WERI-Rb-1 (cell line): Measurements from ENCODE around the gene WDR27.
"Not testable (repeated sequence)": the region's sequence is repeated elsewhere in the genome, so short reads cannot be mapped to it uniquely, and the experiment has no call there.

Experiments
- DNase-seq: peaks from one replicate; pipeline ENCODE4 v3.0.0-alpha.2; 2020
- H3K27ac ChIP-seq: fragments of 250-450 bp; sonication (Bioruptor Pico); 2 replicates; pipeline ENCODE4 v1.5.1; 2020; ENCODE audit warnings: mild to moderate bottlenecking, moderate library complexity
- H3K27me3 ChIP-seq: fragments of 250-450 bp; sonication (Bioruptor Pico); 2 replicates; pipeline ENCODE4 v1.5.1; 2021; ENCODE audit warnings: mild to moderate bottlenecking, low read depth, moderate library complexity; ENCODE audit not compliant: insufficient read depth, severe bottlenecking
- H3K36me3 ChIP-seq: fragments of 250-450 bp; sonication (Bioruptor Pico); 2 replicates; pipeline ENCODE4 v1.5.1; 2020; ENCODE audit warnings: mild to moderate bottlenecking, moderate library complexity
- H3K4me3 ChIP-seq: 2 replicates; pipeline ENCODE4 v1.5.1; 2011; ENCODE audit warnings: low read depth, mild to moderate bottlenecking, control low read depth, low read length
- H3K9me3 ChIP-seq: fragments of 250-450 bp; sonication (Bioruptor Pico); 2 replicates; pipeline ENCODE4 v1.5.1; 2021; ENCODE audit warnings: mild to moderate bottlenecking, moderate library complexity; ENCODE audit not compliant: severe bottlenecking
- TF ChIP-seq, protein P1 (sequence below): IDR thresholded peaks from 2 replicates; pipeline ENCODE4 v1.5.1; 2011; ENCODE audit warnings: low read depth, mild to moderate bottlenecking, control low read depth, inconsistent platforms, low read length

Gene WDR27

DNA sequence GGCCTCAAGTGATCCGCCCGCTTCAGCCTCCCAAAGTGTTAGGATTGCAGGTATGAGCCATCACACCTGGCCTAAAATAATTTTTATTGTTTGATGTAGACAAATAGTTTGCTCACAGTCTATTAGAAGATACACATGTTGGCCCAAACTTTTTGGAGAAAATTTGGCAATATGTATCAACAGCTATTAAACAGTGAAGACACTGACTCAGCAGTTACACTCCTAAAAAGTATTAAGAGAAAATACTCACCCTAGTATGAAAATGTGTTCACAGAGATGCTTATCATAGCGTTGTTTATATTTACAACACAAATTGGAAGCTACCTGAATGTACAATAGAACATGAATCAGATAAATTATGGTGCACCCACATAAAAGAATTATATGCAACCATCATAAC lies 173.1 kb downstream of the WDR27 start:
- Histone ChIP-seq H3K9me3 (no peaks in the 10 kb centered on the region), H3K36me3 (no peaks in the 10 kb centered on the region), H3K27me3 (no peaks in the 10 kb centered on the region), H3K27ac (no peak overlapping the region), H3K4me3 (no peak overlapping the region)
- DNase-seq, result no peak
- TF ChIP-seq, protein P1, sequence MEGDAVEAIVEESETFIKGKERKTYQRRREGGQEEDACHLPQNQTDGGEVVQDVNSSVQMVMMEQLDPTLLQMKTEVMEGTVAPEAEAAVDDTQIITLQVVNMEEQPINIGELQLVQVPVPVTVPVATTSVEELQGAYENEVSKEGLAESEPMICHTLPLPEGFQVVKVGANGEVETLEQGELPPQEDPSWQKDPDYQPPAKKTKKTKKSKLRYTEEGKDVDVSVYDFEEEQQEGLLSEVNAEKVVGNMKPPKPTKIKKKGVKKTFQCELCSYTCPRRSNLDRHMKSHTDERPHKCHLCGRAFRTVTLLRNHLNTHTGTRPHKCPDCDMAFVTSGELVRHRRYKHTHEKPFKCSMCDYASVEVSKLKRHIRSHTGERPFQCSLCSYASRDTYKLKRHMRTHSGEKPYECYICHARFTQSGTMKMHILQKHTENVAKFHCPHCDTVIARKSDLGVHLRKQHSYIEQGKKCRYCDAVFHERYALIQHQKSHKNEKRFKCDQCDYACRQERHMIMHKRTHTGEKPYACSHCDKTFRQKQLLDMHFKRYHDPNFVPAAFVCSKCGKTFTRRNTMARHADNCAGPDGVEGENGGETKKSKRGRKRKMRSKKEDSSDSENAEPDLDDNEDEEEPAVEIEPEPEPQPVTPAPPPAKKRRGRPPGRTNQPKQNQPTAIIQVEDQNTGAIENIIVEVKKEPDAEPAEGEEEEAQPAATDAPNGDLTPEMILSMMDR, result no peak

DNA sequence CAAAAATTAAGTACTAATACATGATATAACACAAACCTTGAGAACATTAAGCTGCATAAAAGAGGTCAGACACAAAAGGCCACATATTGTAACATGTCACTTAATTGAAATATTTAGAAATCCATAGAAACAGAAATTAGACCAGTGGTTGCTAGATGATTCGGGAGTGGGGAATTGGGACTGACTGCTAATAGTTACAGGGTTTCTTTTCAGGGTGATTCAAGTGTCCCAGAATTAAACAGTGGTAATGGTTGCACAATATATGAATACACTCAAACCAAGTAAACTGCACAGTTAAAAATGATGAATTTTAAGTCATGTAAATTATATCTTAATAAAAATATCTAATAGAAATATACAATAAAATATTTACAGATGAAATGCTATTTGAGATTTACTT lies 174.5 kb downstream of the WDR27 start:
- H3K36me3 ChIP-seq, result no peaks in the 10 kb centered on the region
- TF ChIP-seq, protein P1, result no peak
- H3K27ac ChIP-seq, result no peak overlapping the region

DNA sequence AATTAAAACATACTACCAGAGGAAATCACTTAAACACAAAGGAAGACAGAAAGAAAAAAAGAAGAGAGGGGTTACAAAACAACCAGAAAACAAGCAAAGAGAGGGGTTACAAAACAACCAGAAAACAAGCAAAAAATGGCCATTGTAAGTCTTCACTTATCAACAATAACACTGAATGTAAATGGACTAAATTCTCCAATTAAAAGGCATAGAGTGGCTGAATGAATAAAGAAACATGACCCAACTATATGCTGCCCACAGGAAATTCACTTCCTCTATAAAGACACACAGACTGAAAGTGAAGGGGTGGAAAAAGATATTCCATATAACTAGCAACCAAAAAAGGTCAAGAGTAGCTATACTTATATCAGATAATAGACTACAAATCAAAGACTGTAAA lies 180.0 kb downstream of the WDR27 start:
- Histone ChIP-seq H3K27me3 (no peaks in the 10 kb centered on the region), H3K9me3 (no peaks in the 10 kb centered on the region), H3K27ac (no peak overlapping the region), H3K36me3 (no peaks in the 10 kb centered on the region), H3K4me3 (no peak overlapping the region)
- TF ChIP-seq, protein P1, result no peak
- DNase-seq, result no peak

More for the DNA sequence above, 174.5 kb downstream of the WDR27 start:
- Histone ChIP-seq H3K4me3 (no peak overlapping the region), H3K27me3 (no peaks in the 10 kb centered on the region), H3K9me3 (no peaks in the 10 kb centered on the region)
- DNase-seq, result no peak

DNA sequence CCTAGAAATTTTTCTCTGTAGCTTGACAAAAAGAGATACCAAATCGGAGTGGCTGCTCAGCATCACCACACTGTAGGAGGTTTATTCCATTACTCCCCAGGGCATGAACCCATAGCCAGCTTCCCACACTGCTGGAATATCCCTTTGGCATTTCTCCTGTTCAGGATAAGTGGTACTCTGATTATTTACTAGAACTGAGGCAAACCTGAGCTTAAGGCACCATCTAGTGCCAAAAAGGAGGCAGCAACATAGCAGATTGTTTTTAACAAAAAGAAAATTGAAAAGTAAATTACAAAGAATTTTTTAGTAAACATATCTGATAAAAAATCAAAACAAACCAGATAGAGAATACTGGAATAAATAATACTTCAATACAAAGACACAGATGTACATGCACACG lies 181.7 kb downstream of the WDR27 start:
- Histone ChIP-seq H3K27ac (no peak overlapping the region), H3K27me3 (no peaks in the 10 kb centered on the region), H3K36me3 (no peaks in the 10 kb centered on the region), H3K9me3 (no peaks in the 10 kb centered on the region), H3K4me3 (no peak overlapping the region)
- TF ChIP-seq, protein P1, result no peak
- DNase-seq, result no peak

DNA sequence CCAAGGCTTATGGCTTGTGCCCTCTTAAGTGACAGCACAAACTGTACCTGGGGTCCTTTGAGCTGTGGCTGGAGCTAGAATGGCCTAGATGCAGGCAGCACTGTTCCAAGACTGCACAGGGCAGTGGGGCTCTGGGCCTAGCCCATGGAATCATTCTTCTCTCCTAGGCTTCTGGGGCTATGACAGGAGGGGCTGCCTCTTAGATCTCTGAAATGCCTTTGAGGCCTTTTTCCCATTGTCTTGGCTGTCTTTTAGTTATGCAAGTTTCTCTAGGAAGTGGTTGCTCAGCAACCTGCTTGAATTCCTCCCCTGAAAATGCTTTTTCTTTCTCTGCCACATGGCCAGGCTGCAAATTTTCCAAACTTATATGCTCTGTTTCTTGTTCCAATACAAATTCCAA lies 183.4 kb downstream of the WDR27 start:
- no peak overlapping the region for H3K27ac ChIP-seq
- no peaks in the 10 kb centered on the region for H3K36me3 ChIP-seq
- H3K9me3 ChIP-seq, result no peaks in the 10 kb centered on the region
- no peak overlapping the region for H3K4me3 ChIP-seq
- DNase-seq, result no peak
- no peaks in the 10 kb centered on the region for H3K27me3 ChIP-seq
- TF ChIP-seq, protein P1, result no peak

DNA sequence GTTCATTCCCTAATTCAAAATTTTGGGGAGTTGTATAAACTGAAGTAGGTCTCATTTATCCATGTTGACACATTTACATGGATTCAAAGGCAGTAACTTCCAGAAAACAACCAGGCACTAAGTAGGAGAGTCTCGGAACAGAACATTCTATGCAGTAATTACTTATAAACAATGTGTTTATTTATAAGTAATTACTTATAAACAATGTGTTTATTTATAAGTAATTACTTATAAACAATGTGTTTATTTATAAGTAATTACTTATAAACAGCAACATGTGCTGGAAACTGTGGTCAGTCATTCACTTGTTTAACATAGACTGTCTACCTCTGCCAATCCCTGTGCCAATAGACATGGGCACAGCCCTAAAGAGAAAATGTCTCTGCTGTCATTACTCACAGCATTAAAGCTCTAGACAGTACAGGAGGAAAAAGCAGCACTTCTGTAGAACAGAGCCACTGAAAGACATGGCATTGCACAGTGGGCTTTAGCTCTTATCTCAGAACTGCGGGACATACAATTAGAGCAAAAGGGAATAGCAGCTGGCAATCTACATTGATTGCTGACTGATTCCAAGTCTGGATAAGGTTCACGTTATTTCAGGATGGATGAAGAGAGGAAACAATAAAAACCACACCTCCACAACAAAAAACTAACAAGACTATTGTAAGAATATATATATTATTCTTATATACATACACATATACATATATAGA lies 188.2 kb downstream of the WDR27 start:
- H3K4me3 ChIP-seq, result no peak overlapping the region
- TF ChIP-seq, protein P1, result no peak
- H3K27me3 ChIP-seq, result no peaks in the 10 kb centered on the region

DNA sequence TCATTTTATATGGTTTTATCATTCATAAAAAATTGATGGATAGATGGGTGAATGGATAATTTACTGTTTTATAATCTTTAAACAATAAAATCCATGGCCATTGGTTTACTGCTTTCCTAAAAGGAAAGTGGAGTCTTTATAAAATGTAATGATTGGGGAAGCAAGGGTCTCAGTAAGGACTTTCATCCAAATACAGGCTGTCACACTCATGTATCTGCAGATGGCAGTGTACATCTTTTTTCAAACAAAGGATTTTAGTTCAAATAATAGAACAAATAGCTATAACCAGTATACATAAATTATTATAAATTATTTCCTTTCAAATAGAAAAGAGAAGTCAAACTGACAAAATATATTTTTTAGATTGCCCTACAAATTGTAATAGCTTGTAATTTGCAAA lies 190.0 kb downstream of the WDR27 start:
- not testable (repeated sequence) for H3K27me3 ChIP-seq, H3K36me3 ChIP-seq, H3K27ac ChIP-seq, H3K4me3 ChIP-seq, H3K9me3 ChIP-seq, DNase-seq

More for the DNA sequence above, 188.2 kb downstream of the WDR27 start:
- Histone ChIP-seq H3K36me3 (no peaks in the 10 kb centered on the region), H3K9me3 (no peaks in the 10 kb centered on the region), H3K27ac (no peak overlapping the region)
- no peak for DNase-seq
